GM18505 (cell line): ENCODE data around the gene NKD1.

Experiments used
- ATAC-seq: cut with Tn5 transposase; IDR thresholded peaks from one replicate; pipeline ENCODE4 v1.9.1; 2021; ENCODE audit not compliant: unreplicated experiment
- POLR2A ChIP-seq: IDR thresholded peaks from 4 replicates; pipeline ENCODE4 v1.6.1; 2011; ENCODE audit warnings: borderline replicate concordance; ENCODE audit not compliant: insufficient read depth, insufficient read length; ENCODE audit errors: extremely low read depth

The NKD1 gene

GRCh38 chr16:50643192-50643591, 95.0 kb downstream of the NKD1 start:
- TF ChIP-seq POLR2A: no peak
- no peak for ATAC-seq

GRCh38 chr16:50644245-50644644, 96.0 kb downstream of the NKD1 start:
- ATAC-seq: no peak
- TF ChIP-seq POLR2A: no peak

GRCh38 chr16:50644729-50645128, 96.5 kb downstream of the NKD1 start:
- no peak for ATAC-seq
- no peak for TF ChIP-seq POLR2A

- no peak for TF ChIP-seq POLR2A
- ATAC-seq: no peak
These were observed 97.5 kb downstream of the NKD1 start for GRCh38 chr16:50645563-50646220.

- ATAC-seq: no peak
These were observed 98.1 kb downstream of the NKD1 start for GRCh38 chr16:50646345-50646744.

GRCh38 chr16:50651835-50652438, 103.7 kb downstream of the NKD1 start:
- ATAC-seq: no peak
- no peak for TF ChIP-seq POLR2A

More at GRCh38 chr16:50646345-50646744, 98.1 kb downstream of the NKD1 start:
- TF ChIP-seq POLR2A: no peak

- no peak for ATAC-seq
- TF ChIP-seq POLR2A: no peak
These were observed 104.7 kb downstream of the NKD1 start for GRCh38 chr16:50652836-50653425.

- no peak for ATAC-seq
- no peak for TF ChIP-seq POLR2A
These were observed 105.7 kb downstream of the NKD1 start for GRCh38 chr16:50653633-50654519.

GRCh38 chr16:50655558-50656055, 107.4 kb downstream of the NKD1 start:
- no peak for ATAC-seq
- TF ChIP-seq POLR2A: no peak

- ATAC-seq: no peak
- no peak for TF ChIP-seq POLR2A
These were observed 109.0 kb downstream of the NKD1 start for GRCh38 chr16:50657241-50657640.

GRCh38 chr16:50659806-50660205, 111.6 kb downstream of the NKD1 start:
- no peak for TF ChIP-seq POLR2A
- ATAC-seq: no peak

GRCh38 chr16:50662306-50662940, 114.2 kb downstream of the NKD1 start:
- no peak for TF ChIP-seq POLR2A
- no peak for ATAC-seq

GRCh38 chr16:50664270-50664669, 116.1 kb downstream of the NKD1 start:
- no peak for ATAC-seq
- TF ChIP-seq POLR2A: no peak
